IgD-negative memory B cell (primary cell): ENCODE data around the gene DCHS1. TPM values are rescaled to one million over a fixed set of nuclear protein-coding genes. Genes with fewer than 3 reads are reported as not detected.

Experiments used
- H3K27ac Mint-ChIP-seq, 3 donors: one replicate each; pipeline ENCODE4 v1.8.0; 2020 to 2022; ENCODE audit warnings: mild to moderate bottlenecking in 3 of 3, mixed read lengths in 3 of 3, moderate library complexity in 1 of 3
- H3K27me3 Mint-ChIP-seq: one replicate; pipeline ENCODE4 v1.8.0; 2021; ENCODE audit warnings: mixed read lengths
- H3K36me3 Mint-ChIP-seq: one replicate; pipeline ENCODE4 v1.8.0; 2020; ENCODE audit warnings: mild to moderate bottlenecking, mixed read lengths
- H3K4me1 Mint-ChIP-seq, 3 donors: one replicate each; pipeline ENCODE4 v1.8.0; 2020 to 2022; ENCODE audit warnings: mixed read lengths in 3 of 3, mild to moderate bottlenecking in 1 of 3
- H3K4me3 Mint-ChIP-seq, 4 donors: one replicate each; pipeline ENCODE4 v1.8.0; 2020 to 2022; ENCODE audit warnings: mild to moderate bottlenecking in 4 of 4, mixed read lengths in 4 of 4, moderate library complexity in 3 of 4
- H3K9me3 Mint-ChIP-seq, 3 donors: one replicate each; pipeline ENCODE4 v1.8.0; 2020 to 2021; ENCODE audit warnings: mixed read lengths in 3 of 3, mild to moderate bottlenecking in 1 of 3
- polyA plus RNA-seq: library from polyadenylated mRNA; unstranded; fragments of 300-500 nt; fragmentation: Illumina TruSeq; gene quantifications from one replicate; pipeline ENCODE4 v1.2.3, GENCODE V29; 2021

The DCHS1 gene
- polyA plus RNA-seq, 1 donor from 2014 or later = 0.06 TPM

DNA sequence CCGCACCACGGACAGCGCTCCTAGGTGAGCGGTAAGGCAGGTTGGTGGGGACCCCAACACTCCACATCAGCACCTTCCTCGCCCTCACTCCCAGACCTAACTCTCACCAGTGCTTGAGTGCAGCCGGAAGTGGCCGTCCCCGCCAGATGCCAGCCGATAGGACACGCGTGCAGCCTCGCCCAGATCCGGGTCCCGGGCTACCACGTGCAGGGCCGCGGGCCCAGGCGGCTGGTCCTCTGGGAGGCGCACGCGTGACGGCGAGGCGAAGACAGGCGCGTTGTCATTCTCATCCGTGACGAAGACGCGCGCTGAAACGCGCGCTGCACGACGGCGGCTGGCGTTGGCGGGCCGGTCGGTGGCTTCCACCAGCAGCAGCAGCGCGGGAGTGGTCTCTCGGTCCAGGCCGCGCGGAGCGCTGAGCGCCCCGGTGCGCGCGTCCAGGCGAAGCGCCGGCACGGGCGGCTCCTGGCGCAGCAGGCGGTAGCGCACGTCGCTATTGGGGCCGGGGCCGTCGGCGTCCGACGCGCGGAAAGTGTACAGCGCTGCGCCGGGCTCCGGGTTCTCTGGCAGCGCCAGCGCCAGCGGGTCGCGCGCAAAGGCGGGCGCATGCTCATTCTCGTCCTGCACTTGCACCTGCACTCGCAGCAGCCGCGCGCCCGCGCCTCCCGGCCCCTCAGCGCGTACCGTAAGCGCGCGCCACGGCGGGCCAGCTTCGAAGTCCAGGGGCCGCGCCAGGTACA is 25.5 kb downstream of the DCHS1 start:
- Mint-ChIP-seq H3K9me3 (no peaks in the 10 kb centered on the region), H3K27me3 (no peaks in the 10 kb centered on the region), H3K4me1 (peaks cover 11 to 12% (median 11%) of the 10 kb centered on the region in 3 donors), H3K4me3 (no peak overlapping the region), H3K36me3 (no peaks in the 10 kb centered on the region), H3K27ac (no peak overlapping the region)

DNA sequence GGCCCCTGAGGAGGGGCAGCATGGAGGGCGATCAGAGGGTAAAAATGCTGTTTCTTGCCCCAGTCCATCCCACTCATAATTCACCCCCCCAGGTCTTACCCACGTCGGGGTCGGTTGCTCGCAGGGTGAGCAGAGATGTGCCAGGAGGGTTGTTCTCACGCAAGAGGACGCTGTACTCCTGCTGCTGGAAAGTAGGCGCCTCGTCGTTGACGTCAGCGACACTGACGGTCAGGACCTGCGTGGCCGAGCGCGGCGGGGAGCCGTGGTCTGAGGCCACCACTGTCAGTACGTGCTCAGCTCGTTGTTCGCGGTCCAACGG is 26.1 kb downstream of the DCHS1 start:
- Mint-ChIP-seq H3K4me1 (peaks cover 11 to 12% (median 12%) of the 10 kb centered on the region in 3 donors), H3K9me3 (no peaks in the 10 kb centered on the region), H3K27me3 (no peaks in the 10 kb centered on the region), H3K4me3 (no peak overlapping the region), H3K27ac (no peak overlapping the region), H3K36me3 (no peaks in the 10 kb centered on the region)

DNA sequence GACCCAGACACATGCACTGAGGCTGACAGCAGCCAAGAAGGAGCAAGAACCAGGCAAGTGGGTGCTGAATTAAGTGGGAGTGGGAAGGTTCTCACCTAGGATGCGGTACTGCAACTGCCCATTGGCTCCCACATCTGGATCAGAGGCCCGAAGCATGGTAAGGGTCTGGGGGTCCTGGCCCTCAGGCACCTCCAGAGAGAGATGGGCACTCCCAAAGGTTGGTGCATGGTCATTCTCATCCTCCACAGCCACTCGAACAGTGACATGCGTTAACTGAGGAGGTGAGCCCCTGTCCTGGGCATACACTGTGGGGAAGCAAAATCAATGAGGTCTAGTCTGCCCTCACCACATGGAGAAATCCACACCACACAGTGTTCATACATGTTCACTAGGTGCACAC is 27.1 kb downstream of the DCHS1 start:
- Mint-ChIP-seq H3K9me3 (no peaks in the 10 kb centered on the region), H3K27me3 (no peaks in the 10 kb centered on the region), H3K36me3 (no peaks in the 10 kb centered on the region), H3K4me1 (peaks cover 11 to 16% (median 12%) of the 10 kb centered on the region in 3 donors), H3K27ac (no peak overlapping the region), H3K4me3 (no peak overlapping the region)

GRCh38 chr11:6627762-6628241 is 27.8 kb downstream of the DCHS1 start:
- Mint-ChIP-seq H3K27ac (peak overlapping the region in 2 of 3 donors; percentile 7 to 91), H3K27me3 (no peaks in the 10 kb centered on the region), H3K4me3 (peak overlapping the region in 3 of 4 donors; percentile 6 to 89 (median 61)), H3K36me3 (no peaks in the 10 kb centered on the region), H3K9me3 (no peaks in the 10 kb centered on the region), H3K4me1 (peaks cover 11 to 16% (median 12%) of the 10 kb centered on the region in 3 donors)

- Mint-ChIP-seq H3K4me3 (peak overlapping the region in 3 of 4 donors; percentile 6 to 89 (median 61)), H3K4me1 (peaks cover 11 to 16% (median 12%) of the 10 kb centered on the region in 3 donors), H3K36me3 (no peaks in the 10 kb centered on the region), H3K27me3 (no peaks in the 10 kb centered on the region), H3K9me3 (no peaks in the 10 kb centered on the region), H3K27ac (peak overlapping the region in 2 of 3 donors; percentile 7 to 91)
These were observed 28.4 kb downstream of the DCHS1 start for GRCh38 chr11:6626971-6627761.

- H3K36me3 Mint-ChIP-seq = no peaks in the 10 kb centered on the region
- H3K4me1 Mint-ChIP-seq = peaks cover 11 to 16% (median 14%) of the 10 kb centered on the region in 3 donors
- H3K4me3 Mint-ChIP-seq = peak overlapping the region in 1 of 4 donors; percentile 3
- no peaks in the 10 kb centered on the region for H3K9me3 Mint-ChIP-seq
- no peak overlapping the region for H3K27ac Mint-ChIP-seq
- H3K27me3 Mint-ChIP-seq = no peaks in the 10 kb centered on the region
These were observed 29.7 kb downstream of the DCHS1 start for GRCh38 chr11:6625832-6626420.

- Mint-ChIP-seq H3K9me3 (no peaks in the 10 kb centered on the region), H3K4me3 (no peak overlapping the region), H3K4me1 (peaks cover 11 to 16% (median 14%) of the 10 kb centered on the region in 3 donors), H3K27ac (no peak overlapping the region), H3K36me3 (no peaks in the 10 kb centered on the region), H3K27me3 (no peaks in the 10 kb centered on the region)
These were observed 30.3 kb downstream of the DCHS1 start for GRCh38 chr11:6625156-6625831.

- peaks cover 11 to 16% (median 14%) of the 10 kb centered on the region in 3 donors for H3K4me1 Mint-ChIP-seq
- no peaks in the 10 kb centered on the region for H3K36me3 Mint-ChIP-seq
- H3K27ac Mint-ChIP-seq = no peak overlapping the region
- no peak overlapping the region for H3K4me3 Mint-ChIP-seq
- H3K9me3 Mint-ChIP-seq = no peaks in the 10 kb centered on the region
- no peaks in the 10 kb centered on the region for H3K27me3 Mint-ChIP-seq
These were observed 31.9 kb downstream of the DCHS1 start for GRCh38 chr11:6623391-6624363.

DNA sequence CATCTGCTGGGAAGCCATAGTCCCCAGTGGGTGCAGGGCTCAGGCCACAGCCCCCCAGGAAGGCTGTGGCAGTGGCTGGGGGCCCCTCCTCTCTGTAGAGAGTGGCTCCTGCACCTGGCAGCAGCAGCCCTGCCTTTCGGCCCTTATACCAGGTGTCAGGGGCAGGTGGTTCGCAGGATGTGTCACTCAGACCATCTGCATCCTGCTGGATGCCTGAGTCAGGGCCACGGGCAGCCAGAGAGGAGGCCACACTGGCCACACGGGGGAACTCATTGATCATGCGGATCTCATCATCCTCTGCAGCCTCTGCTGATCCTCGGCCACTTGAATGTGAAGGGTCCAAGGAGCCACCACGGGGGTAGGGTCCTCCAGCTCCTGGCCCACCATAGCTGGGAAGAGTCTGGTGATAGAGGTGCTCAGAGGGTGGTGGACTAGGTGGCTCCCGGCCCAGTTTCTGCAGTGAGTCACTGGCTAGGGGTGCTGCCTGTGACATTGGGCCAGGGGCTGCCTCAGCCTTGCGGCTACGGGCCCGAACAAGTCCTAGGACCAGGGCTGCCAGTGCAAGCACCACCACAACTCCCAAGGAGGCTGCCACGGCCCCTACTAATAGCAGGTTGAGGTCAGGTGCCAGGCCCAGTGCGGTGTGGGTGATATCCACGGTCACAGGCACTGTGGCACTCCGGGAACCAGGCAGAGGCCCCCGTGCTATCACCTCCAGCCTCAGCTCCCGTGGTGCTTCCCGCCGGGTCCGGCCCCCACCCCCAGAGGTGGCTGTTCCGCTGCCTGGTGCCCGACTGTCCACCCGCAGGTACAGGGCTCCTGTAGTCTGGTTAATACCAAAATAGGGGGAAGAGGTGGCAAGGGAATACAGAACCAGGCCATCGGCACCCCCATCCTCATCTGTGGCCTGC is 33.1 kb downstream of the DCHS1 start:
- no peaks in the 10 kb centered on the region for H3K27me3 Mint-ChIP-seq
- peaks cover 5 to 13% (median 7%) of the 10 kb centered on the region in 3 donors for H3K4me1 Mint-ChIP-seq
- H3K27ac Mint-ChIP-seq = peak overlapping the region in 1 of 3 donors; percentile 62
- no peaks in the 10 kb centered on the region for H3K9me3 Mint-ChIP-seq
- H3K4me3 Mint-ChIP-seq = no peak overlapping the region
- H3K36me3 Mint-ChIP-seq = no peaks in the 10 kb centered on the region

GRCh38 chr11:6621711-6622211 is 33.8 kb downstream of the DCHS1 start:
- no peak overlapping the region for H3K4me3 Mint-ChIP-seq
- peaks cover 2 to 9% (median 5%) of the 10 kb centered on the region in 3 donors for H3K4me1 Mint-ChIP-seq
- no peaks in the 10 kb centered on the region for H3K9me3 Mint-ChIP-seq
- no peaks in the 10 kb centered on the region for H3K27me3 Mint-ChIP-seq
- H3K36me3 Mint-ChIP-seq = no peaks in the 10 kb centered on the region
- peak overlapping the region in 1 of 3 donors; percentile 62 for H3K27ac Mint-ChIP-seq

GRCh38 chr11:6620636-6621035 is 35.0 kb downstream of the DCHS1 start:
- Mint-ChIP-seq H3K4me1 (peaks cover 5 to 10% (median 8%) of the 10 kb centered on the region in 3 donors), H3K4me3 (no peak overlapping the region), H3K27me3 (no peaks in the 10 kb centered on the region), H3K27ac (no peak overlapping the region), H3K9me3 (no peaks in the 10 kb centered on the region), H3K36me3 (peaks cover 2% of the 10 kb centered on the region)

DNA sequence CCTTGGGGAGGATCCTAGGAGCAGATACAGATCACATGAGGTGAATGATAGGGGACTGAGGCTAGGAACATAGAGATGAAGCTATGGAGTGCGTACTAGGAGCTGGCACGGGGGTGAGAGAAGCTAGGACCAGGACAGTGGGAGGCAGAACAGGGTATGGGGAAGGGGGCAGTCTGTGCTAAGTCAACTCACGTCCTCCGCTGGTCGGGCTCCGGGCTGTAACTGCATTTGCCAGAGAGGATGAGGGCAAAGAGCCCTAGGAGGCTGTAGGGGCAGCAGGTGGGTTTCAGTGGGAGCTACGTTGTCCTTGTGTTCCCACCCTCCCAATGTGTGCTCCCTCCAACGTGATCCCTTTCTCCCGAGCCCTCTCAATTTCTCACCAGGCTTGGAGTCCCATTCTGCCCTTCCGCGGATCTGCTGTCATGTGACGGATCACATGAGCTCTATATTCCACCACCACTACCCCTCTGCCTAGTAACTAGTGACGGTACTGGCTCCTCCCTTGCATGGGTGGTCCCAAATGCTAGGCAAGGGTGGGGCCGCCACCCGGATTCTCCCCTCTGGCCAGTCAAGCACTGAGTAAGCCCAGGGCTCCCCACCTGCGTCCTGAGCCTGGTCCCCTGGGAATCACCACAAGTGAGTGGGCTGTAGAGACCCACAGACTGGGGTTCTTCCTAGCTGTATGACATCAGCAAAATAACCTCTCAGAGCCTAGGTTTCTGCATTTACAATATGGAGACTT is 36.4 kb downstream of the DCHS1 start, which contains the start of gene TPP1:
TPP1 (minus strand) TSS at position 419 of the 742 bp plus-strand sequence; CDS start at position 397, 22 bp downstream.
- Mint-ChIP-seq H3K4me1 (peaks cover under 1 to 10% (median 9%) of the 10 kb centered on the region in 3 donors), H3K36me3 (peaks cover 2% of the 10 kb centered on the region), H3K4me3 (no peak within 1 kb of the TSS), H3K27me3 (no peaks in the 10 kb centered on the region), H3K9me3 (no peaks in the 10 kb centered on the region), H3K27ac (no peak within 1 kb of the TSS)
